GM12892 (cell line): ENCODE results near the gene ITPR3.

ENCODE experiments used
- POLR2A ChIP-seq: IDR thresholded peaks from 2 replicates; pipeline ENCODE4 v1.6.1; 2011; ENCODE audit warnings: low read depth, low read length, control low read depth
- POLR2AphosphoS5 ChIP-seq: IDR thresholded peaks from 2 replicates; pipeline ENCODE4 v1.6.1; 2011; ENCODE audit warnings: low read depth, low read length, control low read depth
- TAF1 ChIP-seq: IDR thresholded peaks from 2 replicates; pipeline ENCODE4 v1.6.1; 2011; ENCODE audit warnings: low read depth, mild to moderate bottlenecking, control low read depth, low read length, borderline replicate concordance

DNA sequence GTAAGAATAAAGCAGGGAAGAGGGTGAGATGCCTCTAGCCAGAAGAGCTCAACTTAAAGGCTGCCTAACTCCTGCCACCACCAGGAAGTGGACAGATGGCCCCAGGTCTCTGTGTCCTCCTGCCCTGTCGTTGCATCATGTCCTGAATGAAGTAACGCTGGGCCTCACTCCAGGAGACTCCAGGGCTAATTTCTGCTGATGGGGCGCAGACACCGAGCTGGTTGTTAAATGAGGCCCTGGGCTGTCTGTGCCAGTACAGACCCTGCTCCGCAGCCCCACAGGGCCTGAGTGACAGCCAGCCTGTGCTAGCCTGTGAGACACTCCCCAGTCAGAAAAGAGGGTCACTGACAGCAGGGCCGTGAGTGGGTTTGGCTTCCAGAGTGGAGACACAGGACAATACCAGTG, 119.1 kb downstream of the ITPR3 start:
- TF ChIP-seq POLR2AphosphoS5 (no peak), POLR2A (no peak), TAF1 (no peak)
